ENCODE results near the gene EPB41L5.

EPB41L5 gene

DNA sequence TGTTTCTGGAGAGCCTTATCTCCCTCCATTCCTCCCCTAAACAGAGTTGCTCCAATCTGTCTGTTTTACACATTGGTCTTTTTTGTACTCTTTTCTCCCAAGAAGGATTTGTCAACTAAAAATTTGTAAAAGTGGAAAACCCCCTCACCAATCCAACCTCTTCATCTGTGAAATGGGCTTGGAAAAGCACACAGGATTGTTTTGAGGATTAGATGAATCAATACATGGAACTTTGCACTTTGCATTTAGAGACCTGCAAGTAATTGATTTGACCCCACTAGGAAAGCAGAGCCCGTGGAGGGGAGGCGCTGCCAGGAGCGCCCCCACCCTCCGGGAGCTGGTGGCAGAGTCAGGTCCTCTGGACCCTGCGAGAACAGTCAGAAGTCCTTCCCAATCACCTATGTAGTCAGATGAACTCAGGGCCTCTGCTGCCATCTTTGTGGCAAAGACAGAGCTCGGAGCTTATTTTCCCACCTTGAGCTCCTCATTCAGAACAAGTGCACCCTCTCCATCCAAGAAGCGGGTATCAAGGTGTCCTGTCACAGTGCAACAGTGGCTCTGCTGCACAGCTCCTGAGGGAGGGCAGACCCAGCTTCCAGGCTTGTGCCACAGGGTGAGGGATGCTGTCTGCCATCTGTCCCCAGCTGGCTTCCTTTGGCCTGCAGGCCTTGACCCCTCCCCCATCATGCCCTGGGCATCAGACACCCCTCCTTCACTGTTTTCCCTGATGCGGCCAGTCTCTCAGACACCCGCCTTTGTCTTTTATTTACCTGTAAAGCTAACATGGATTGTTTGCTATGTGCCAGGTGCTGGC is 212.1 kb downstream of the EPB41L5 start:
- no peak for FAIRE-seq
- DNase-seq (ENCODE audit: low spot score), result no peak

DNA sequence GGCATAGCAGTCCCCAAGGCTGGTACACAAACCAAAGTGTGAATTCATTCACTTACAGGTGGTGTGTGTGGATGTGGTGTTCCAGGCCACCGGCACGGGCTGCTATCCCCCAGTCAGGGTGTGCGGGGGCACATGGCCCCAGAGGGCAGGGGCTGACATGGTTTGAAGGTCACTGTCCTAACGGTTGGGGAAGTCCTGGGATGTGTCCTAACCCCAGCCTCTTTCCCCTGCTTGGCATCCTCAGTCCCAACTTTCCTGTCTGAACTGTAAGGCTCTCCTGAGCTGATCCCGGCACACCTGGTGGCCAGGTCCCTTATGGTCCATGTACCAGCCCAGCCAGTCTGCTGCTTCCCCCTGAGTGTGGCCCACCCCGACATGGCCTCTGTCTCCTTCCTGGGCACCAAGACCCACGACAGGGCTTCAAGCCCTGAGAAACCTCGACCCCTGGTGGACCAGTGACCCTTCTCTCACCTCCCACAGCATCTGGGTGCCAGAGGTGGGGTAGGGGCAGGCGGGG is 212.7 kb downstream of the EPB41L5 start:
- DNase-seq (ENCODE audit: low spot score) (no peak), FAIRE-seq (no peak)

DNA sequence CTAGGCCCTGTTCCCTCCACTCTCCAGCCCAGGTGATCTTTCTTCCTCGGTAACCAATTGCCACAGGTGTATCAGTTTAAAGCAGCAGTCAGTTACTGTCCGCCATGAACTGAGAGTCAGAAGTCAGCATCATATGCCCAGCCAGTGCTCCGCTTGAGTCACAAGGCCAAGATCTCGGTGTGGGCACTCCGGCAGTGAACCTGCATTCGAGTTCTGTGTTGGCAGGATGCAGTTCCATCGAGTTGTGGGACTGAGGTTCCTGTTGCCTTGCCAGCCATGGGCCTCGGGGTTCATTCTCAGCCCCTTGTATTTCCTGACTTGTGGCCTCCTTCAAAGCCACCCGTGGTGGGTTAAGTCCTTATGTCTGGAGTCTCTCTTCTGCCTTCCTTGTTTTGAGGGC is 213.4 kb downstream of the EPB41L5 start:
- no peak for DNase-seq (ENCODE audit: low spot score)
- FAIRE-seq, result no peak

DNA sequence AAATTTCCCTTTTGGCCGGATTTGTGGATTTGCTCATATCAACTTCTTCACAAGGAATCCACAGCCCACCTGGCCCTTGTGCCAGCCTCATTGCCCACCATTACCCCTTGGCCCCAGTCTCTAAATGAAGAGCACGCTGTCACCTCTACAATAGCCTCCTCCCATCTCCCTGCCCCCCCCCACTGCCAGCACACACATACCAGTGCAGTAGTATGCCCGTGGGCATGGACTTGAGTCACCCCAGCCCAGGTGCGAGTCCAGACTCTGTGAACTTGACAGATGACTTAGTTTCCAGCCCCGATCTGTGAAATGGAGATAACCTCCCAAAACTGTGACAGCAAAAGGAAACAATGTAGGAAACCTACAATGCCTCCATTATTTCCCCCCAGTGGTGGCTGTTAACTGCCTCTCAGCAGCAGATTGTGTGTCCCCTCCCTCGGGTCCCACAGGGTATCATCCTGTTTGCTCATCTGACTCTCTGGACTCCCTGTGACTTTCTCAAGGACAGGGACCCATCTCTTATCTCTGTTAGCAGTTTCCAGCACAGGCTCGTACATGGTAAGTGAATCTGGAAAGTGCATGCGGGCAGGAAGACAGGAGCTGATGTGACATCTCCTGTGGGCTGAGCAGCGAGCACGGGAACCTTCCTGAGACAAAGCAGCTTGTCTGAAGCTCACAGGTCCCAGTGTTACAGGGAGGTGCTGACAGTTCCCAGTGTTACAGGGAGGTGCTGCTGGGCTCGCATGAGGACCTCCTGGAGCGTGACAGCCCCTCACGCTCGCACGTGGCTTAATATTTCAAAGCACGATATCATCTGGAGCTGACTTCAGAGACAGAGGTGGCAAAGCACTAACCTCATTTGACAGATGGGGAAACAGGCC is 214.5 kb downstream of the EPB41L5 start:
- FAIRE-seq, result no peak

DNA sequence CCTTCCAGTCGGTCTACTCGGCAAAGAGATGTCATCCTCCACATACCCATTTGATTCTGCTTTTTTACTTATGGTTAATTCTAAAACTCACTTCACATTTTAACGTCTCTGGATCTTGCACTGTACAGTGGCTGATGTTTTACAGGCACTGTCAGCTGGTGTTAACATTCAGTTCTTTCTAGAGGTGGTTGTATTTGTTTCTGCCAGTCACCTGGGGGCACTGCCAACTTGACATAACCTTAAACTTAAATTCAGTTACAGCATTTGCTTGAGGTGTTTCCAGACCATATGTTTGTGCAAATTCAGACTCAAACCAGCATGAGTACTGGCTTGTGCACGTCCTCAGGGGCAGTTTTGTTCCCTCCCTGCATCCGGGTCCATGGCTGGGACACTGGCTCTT is 215.6 kb downstream of the EPB41L5 start:
- FAIRE-seq (no peak), DNase-seq (ENCODE audit: low spot score) (no peak)

More for the DNA sequence above, 214.5 kb downstream of the EPB41L5 start:
- DNase-seq (ENCODE audit: low spot score), result no peak

All from RCC 7860 (cell line).